ENCODE measurements around the gene COG5. TPM values are rescaled to one million over a fixed set of nuclear protein-coding genes. Genes with fewer than 3 reads are reported as not detected.

Gene COG5
- polyA plus RNA-seq, 1 of the 3 experiments (the other 2 are of a cell fraction), result 21.2 TPM

DNA sequence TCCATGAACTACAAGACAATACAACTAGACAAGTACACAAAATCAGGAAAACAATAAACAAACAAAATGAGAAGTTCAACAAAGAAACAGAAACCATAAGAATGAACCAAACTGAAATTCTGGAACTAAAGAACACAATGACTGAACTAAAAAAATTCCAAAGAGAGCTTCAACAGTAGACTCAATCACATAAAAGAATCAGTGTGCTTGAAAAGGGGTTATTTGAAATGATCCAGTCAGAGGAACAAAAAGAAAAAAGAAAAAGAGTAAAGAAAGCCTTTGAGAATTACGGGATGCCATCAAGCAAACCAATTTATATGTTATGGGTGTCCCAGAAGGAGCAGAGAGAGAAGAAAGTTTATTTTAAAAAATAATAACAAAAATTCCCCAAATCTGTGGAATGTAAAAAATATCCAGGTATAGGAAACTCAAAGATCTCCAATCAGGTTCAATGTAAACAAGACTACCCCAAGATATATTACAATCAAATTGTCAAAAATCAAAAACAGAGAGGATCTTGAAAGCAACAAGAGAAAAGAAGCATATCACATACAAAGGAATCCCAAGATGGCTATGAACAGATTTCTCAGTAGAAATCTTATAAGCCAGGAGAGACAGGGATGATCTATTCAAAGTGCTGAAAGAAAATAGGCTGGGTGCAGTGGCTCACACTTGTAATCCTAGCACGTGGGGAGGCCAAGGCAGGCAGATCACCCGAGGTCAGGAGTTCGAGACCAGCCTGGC lies 18.7 kb downstream of the COG5 start:
- Histone ChIP-seq H3K9ac (no peak overlapping the region), H4K20me1 (ENCODE audit: insufficient read depth) (0 out of 2 replicates have a peak, but pooled peaks cover 4% of the 10 kb centered on the region), H3K36me3 (replicated peaks in 1 of 2; ENCODE audit: control insufficient read depth in 1 of 2, insufficient read depth in 2 of 2, low read length in 1 of 2) (peaks cover 26 to 65% of the 10 kb centered on the region in 2 experiments), H3K9me3 (peaks cover 15% of the 10 kb centered on the region), H3K4me2 (no peak overlapping the region), H2AFZ (ENCODE audit: low read depth) (no peak overlapping the region), H3K27me3 (ENCODE audit: insufficient read depth) (no peaks in the 10 kb centered on the region), H3K9me2 (no peaks in the 10 kb centered on the region), H3K4me1 (ENCODE audit: control insufficient read depth in 1 of 2, insufficient read depth in 2 of 2, low read depth in 1 of 2, low read length in 1 of 2) (no peaks in the 10 kb centered on the region), H3K4me3 (ENCODE audit: low read depth in 2 of 2, low read length in 1 of 2) (no peak overlapping the region; a peak in 1 of 4 replicates), H3K79me2 (ENCODE audit: insufficient read depth) (peaks cover 51% of the 10 kb centered on the region; the same call in 1 of the 2 replicates), H3F3A (replicated peaks; ENCODE audit: insufficient read depth) (no peaks in the 10 kb centered on the region), H3K27ac (ENCODE audit: low read depth in 2 of 2, low read length in 1 of 2) (no peak overlapping the region)
- DNase-seq, result no peak
- ChIA-PET CTCF (interaction anchor here (1.0 to 1.4 kb wide), 2 partner anchors 14 to 82 kb away, joined by 3 to 4 read pairs; no protein-coding TSS in a partner anchor), POLR2A (no interaction called here)
- 92% methylated on average over 4 of the region's 4 CpGs for WGBS (ENCODE audit: low lambda C conversion rate)
- TF ChIP-seq RXRA (IDR thresholded peaks at IDR 0.05; ENCODE audit: borderline replicate concordance, low read depth), result no peak
- TF ChIP-seq, protein P1, sequence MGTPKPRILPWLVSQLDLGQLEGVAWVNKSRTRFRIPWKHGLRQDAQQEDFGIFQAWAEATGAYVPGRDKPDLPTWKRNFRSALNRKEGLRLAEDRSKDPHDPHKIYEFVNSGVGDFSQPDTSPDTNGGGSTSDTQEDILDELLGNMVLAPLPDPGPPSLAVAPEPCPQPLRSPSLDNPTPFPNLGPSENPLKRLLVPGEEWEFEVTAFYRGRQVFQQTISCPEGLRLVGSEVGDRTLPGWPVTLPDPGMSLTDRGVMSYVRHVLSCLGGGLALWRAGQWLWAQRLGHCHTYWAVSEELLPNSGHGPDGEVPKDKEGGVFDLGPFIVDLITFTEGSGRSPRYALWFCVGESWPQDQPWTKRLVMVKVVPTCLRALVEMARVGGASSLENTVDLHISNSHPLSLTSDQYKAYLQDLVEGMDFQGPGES (IDR thresholded peaks at IDR 0.05; ENCODE audit: low read depth, low read length), result no peak
- TF ChIP-seq CHD2 (IDR thresholded peaks at IDR 0.05; ENCODE audit: low read length, partially characterized antibody), result no peak
- no peak for TF ChIP-seq JUND (IDR thresholded peaks at IDR 0.05)
- no peak for TF ChIP-seq FOXJ3 (CRISPR knock-in tag; IDR thresholded peaks at IDR 0.05)
- TF ChIP-seq TCF12 (IDR thresholded peaks at IDR 0.05), result no peak
- TF ChIP-seq, protein P2, sequence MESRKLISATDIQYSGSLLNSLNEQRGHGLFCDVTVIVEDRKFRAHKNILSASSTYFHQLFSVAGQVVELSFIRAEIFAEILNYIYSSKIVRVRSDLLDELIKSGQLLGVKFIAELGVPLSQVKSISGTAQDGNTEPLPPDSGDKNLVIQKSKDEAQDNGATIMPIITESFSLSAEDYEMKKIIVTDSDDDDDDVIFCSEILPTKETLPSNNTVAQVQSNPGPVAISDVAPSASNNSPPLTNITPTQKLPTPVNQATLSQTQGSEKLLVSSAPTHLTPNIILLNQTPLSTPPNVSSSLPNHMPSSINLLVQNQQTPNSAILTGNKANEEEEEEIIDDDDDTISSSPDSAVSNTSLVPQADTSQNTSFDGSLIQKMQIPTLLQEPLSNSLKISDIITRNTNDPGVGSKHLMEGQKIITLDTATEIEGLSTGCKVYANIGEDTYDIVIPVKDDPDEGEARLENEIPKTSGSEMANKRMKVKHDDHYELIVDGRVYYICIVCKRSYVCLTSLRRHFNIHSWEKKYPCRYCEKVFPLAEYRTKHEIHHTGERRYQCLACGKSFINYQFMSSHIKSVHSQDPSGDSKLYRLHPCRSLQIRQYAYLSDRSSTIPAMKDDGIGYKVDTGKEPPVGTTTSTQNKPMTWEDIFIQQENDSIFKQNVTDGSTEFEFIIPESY (IDR thresholded peaks at IDR 0.05; ENCODE audit: borderline replicate concordance, low read depth), result no peak
- TF ChIP-seq GABPA (IDR thresholded peaks at IDR 0.05; ENCODE audit: low read depth), result no peak
- no peak for TF ChIP-seq ELF1 (IDR thresholded peaks at IDR 0.05)
- no peak for TF ChIP-seq SIN3A (IDR thresholded peaks at IDR 0.05; ENCODE audit: borderline replicate concordance, low read depth, low read length)
- TF ChIP-seq, protein P3, sequence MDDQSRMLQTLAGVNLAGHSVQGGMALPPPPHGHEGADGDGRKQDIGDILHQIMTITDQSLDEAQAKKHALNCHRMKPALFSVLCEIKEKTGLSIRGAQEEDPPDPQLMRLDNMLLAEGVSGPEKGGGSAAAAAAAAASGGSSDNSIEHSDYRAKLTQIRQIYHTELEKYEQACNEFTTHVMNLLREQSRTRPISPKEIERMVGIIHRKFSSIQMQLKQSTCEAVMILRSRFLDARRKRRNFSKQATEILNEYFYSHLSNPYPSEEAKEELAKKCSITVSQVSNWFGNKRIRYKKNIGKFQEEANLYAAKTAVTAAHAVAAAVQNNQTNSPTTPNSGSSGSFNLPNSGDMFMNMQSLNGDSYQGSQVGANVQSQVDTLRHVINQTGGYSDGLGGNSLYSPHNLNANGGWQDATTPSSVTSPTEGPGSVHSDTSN (IDR thresholded peaks at IDR 0.05), result no peak

DNA sequence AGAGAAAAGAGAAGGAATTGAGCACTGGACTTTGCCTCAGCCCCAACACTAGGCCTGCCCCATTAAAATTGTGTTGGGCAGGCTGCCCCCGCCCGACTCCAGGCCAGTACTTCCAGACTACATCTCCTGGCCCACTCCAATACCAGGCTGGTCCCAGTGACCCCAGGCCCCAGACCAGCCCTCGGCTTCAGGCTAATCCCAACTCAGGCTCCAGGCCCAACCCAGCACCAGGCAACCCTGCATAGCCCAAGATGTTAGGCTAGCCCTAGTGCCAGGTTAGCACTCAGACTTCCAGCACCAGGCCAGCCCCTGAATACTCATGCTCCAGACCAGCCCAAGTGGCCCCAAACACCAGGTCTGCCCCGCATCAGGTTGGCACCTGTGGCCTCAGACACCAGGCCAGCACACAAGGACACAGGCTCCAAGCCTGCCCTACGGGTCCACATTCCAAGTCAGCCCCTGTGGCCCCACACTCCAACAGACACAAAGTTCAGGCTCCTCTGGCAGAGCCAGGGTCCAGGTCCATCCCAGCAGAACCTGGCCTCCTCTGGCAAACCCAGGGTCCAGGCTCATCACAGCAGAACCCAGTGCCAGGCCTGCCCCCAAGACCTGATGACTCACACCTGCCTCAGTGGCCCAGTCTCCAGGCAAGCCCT lies 20.3 kb downstream of the COG5 start:
- H4K20me1 ChIP-seq (ENCODE audit: insufficient read depth), result 0 out of 2 replicates have a peak, but pooled peaks cover 4% of the 10 kb centered on the region
- peaks cover 15% of the 10 kb centered on the region for H3K9me3 ChIP-seq
- H3K9ac ChIP-seq, result no peak overlapping the region
- peaks cover 41% of the 10 kb centered on the region; the same call in 1 of the 2 replicates for H3K79me2 ChIP-seq (ENCODE audit: insufficient read depth)
- H3K36me3 ChIP-seq (replicated peaks in 1 of 2; ENCODE audit: control insufficient read depth in 1 of 2, insufficient read depth in 2 of 2, low read length in 1 of 2), result peaks cover 26 to 78% of the 10 kb centered on the region in 2 experiments
- H3K27me3 ChIP-seq (ENCODE audit: insufficient read depth), result no peaks in the 10 kb centered on the region
- DNase-seq, result no peak
- no peaks in the 10 kb centered on the region for H3K4me1 ChIP-seq (ENCODE audit: control insufficient read depth in 1 of 2, insufficient read depth in 2 of 2, low read depth in 1 of 2, low read length in 1 of 2)
- CTCF ChIA-PET, result interaction anchor here (1.1 to 1.4 kb wide), 2 partner anchors 16 to 80 kb away, joined by 3 to 4 read pairs; no protein-coding TSS in a partner anchor
- POLR2A ChIA-PET, result no interaction called here
- no peak overlapping the region for H3K4me2 ChIP-seq
- no peaks in the 10 kb centered on the region for H3K9me2 ChIP-seq
- no peak overlapping the region for H3K4me3 ChIP-seq (ENCODE audit: low read depth in 2 of 2, low read length in 1 of 2)
- 97% methylated on average over 4 of the region's 5 CpGs for WGBS (ENCODE audit: low lambda C conversion rate)
- H2AFZ ChIP-seq (ENCODE audit: low read depth), result no peak overlapping the region
- H3K27ac ChIP-seq (ENCODE audit: low read depth in 2 of 2, low read length in 1 of 2), result no peak overlapping the region
- H3F3A ChIP-seq (replicated peaks; ENCODE audit: insufficient read depth), result peaks cover 4% of the 10 kb centered on the region
- TF ChIP-seq EZH2phosphoT487 (IDR thresholded peaks at IDR 0.05; ENCODE audit: borderline replicate concordance, low read depth), result no peak
- no peak for TF ChIP-seq GATA2 (CRISPR knock-in tag; IDR thresholded peaks at IDR 0.05)
- TF ChIP-seq TEAD4 (IDR thresholded peaks at IDR 0.05; ENCODE audit: borderline replicate concordance, insufficient read depth), result no peak
- TF ChIP-seq, protein P4, sequence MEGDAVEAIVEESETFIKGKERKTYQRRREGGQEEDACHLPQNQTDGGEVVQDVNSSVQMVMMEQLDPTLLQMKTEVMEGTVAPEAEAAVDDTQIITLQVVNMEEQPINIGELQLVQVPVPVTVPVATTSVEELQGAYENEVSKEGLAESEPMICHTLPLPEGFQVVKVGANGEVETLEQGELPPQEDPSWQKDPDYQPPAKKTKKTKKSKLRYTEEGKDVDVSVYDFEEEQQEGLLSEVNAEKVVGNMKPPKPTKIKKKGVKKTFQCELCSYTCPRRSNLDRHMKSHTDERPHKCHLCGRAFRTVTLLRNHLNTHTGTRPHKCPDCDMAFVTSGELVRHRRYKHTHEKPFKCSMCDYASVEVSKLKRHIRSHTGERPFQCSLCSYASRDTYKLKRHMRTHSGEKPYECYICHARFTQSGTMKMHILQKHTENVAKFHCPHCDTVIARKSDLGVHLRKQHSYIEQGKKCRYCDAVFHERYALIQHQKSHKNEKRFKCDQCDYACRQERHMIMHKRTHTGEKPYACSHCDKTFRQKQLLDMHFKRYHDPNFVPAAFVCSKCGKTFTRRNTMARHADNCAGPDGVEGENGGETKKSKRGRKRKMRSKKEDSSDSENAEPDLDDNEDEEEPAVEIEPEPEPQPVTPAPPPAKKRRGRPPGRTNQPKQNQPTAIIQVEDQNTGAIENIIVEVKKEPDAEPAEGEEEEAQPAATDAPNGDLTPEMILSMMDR (IDR thresholded peaks at IDR 0.05), result no peak
- TF ChIP-seq MXI1 (IDR thresholded peaks at IDR 0.05; ENCODE audit: low read depth, low read length), result no peak
- TF ChIP-seq EP300 (IDR thresholded peaks at IDR 0.05; ENCODE audit: borderline replicate concordance in 1 of 2, low read depth in 1 of 2, low read length in 1 of 2), result no peak
- TF ChIP-seq, protein P2 (IDR thresholded peaks at IDR 0.05; ENCODE audit: borderline replicate concordance, low read depth), result no peak

All from SK-N-SH (cell line).